HG03571 (cell line): ENCODE measurements around the gene MYO5B.
"Not testable (repeated sequence)": the region's sequence is repeated elsewhere in the genome, so short reads cannot be mapped to it uniquely, and the experiment has no call there.

Experiments
- ATAC-seq: cut with Tn5 transposase; IDR thresholded peaks from one replicate; pipeline ENCODE4 v1.9.1; 2021; ENCODE audit not compliant: unreplicated experiment

The MYO5B gene

GRCh38 chr18:50194631-50195532 is at the start of gene MYO5B:
TSS of gene MYO5B (minus strand) at chr18:50195147. CDS start at chr18:50194793, 354 bp downstream.
- ATAC-seq, result peak; percentile 68

GRCh38 chr18:50241768-50242167 is 46.8 kb upstream of the MYO5B start:
- not testable (repeated sequence) for ATAC-seq

- ATAC-seq, result no peak
Measured at GRCh38 chr18:50240080-50240563, 45.2 kb upstream of the MYO5B start.

- no peak for ATAC-seq
Measured at GRCh38 chr18:50232419-50232818, 37.5 kb upstream of the MYO5B start.

GRCh38 chr18:50231621-50232020 is 36.7 kb upstream of the MYO5B start:
- no peak for ATAC-seq

GRCh38 chr18:50220249-50220648 is 25.3 kb upstream of the MYO5B start:
- ATAC-seq, result not testable (repeated sequence)

GRCh38 chr18:50218432-50219197 is 23.7 kb upstream of the MYO5B start:
- no peak for ATAC-seq

GRCh38 chr18:50209311-50209710 is 14.4 kb upstream of the MYO5B start:
- no peak for ATAC-seq

GRCh38 chr18:50207722-50208121 is 12.8 kb upstream of the MYO5B start:
- no peak for ATAC-seq

GRCh38 chr18:50203801-50204604 is 9.1 kb upstream of the MYO5B start:
- no peak for ATAC-seq

- ATAC-seq, result no peak
Measured at GRCh38 chr18:50201476-50202018, 6.6 kb upstream of the MYO5B start.

GRCh38 chr18:50199921-50200320 is 5.0 kb upstream of the MYO5B start:
- no peak for ATAC-seq

- no peak for ATAC-seq
Measured at GRCh38 chr18:50199346-50199855, 4.5 kb upstream of the MYO5B start.

- no peak for ATAC-seq
Measured at GRCh38 chr18:50196261-50196660, 1.3 kb upstream of the MYO5B start.

- ATAC-seq, result no peak
Measured at GRCh38 chr18:50195689-50196088, 742 bp upstream of the MYO5B start.

GRCh38 chr18:50193796-50194630 is 934 bp downstream of the MYO5B start:
- peak; percentile 12 for ATAC-seq

- ATAC-seq, result no peak
Measured at GRCh38 chr18:50192995-50193795, 1.8 kb downstream of the MYO5B start.

GRCh38 chr18:50190926-50191325 is 4.0 kb downstream of the MYO5B start:
- no peak for ATAC-seq

- ATAC-seq, result no peak
Measured at GRCh38 chr18:50190236-50190635, 4.7 kb downstream of the MYO5B start.
